HEK293T (cell line): ENCODE results near the gene PANK1.

Experiments
- BHLHE40 ChIP-seq: fragments of 450-650 bp; IDR thresholded peaks from 2 replicates; pipeline ENCODE4 v1.6.1; 2016; ENCODE audit warnings: mild to moderate bottlenecking, moderate library complexity, borderline replicate concordance
- ELF4 ChIP-seq: fragments of 450-650 bp; IDR thresholded peaks from 2 replicates; pipeline ENCODE4 v1.6.1; 2017; ENCODE audit warnings: antibody characterized with exemption
- FOXA1 ChIP-seq: fragments of 450-650 bp; IDR thresholded peaks from 2 replicates; pipeline ENCODE4 v1.6.1; 2016; ENCODE audit warnings: mild to moderate bottlenecking
- FOXK2 ChIP-seq: fragments of 450-650 bp; IDR thresholded peaks from 2 replicates; pipeline ENCODE4 v1.6.1; 2016; ENCODE audit warnings: mild to moderate bottlenecking
- PKNOX1 ChIP-seq: fragments of 450-650 bp; IDR thresholded peaks from 2 replicates; pipeline ENCODE4 v1.6.1; 2016
- SUZ12 ChIP-seq: fragments of 450-650 bp; IDR thresholded peaks from 2 replicates; pipeline ENCODE4 v1.6.1; 2016; ENCODE audit warnings: mild to moderate bottlenecking
- TARDBP ChIP-seq: fragments of 450-650 bp; IDR thresholded peaks from 2 replicates; pipeline ENCODE4 v1.6.1; 2016
- ZNF384 ChIP-seq: fragments of 450-650 bp; IDR thresholded peaks from 2 replicates; pipeline ENCODE4 v1.6.1; 2016

- TF ChIP-seq SUZ12 (no peak), ZNF384 (no peak), BHLHE40 (no peak), FOXK2 (no peak), PKNOX1 (no peak), ELF4 (no peak), TARDBP (no peak), FOXA1 (no peak)
Observed at GRCh38 chr10:89665302-89665701, 20.3 kb upstream of the PANK1 start.
